GOT3 (cell line): ENCODE data around the gene LDLRAD4.

ENCODE experiments used
- DNase-seq: peaks from one replicate; lab custom pipeline; 2025; ENCODE audit warnings: mixed read lengths; lab: John Stamatoyannopoulos, UW

The LDLRAD4 gene

GRCh38 chr18:13202571-13202970 is 16.0 kb upstream of the LDLRAD4 start:
- DNase-seq, result no peak

GRCh38 chr18:13206301-13206700 is 12.3 kb upstream of the LDLRAD4 start:
- DNase-seq, result no peak

- no peak for DNase-seq
Measured at GRCh38 chr18:13207294-13207693, 11.3 kb upstream of the LDLRAD4 start.

GRCh38 chr18:13211534-13211933 is 7.0 kb upstream of the LDLRAD4 start:
- no peak for DNase-seq

- no peak for DNase-seq
Measured at GRCh38 chr18:13213036-13213795, 5.3 kb upstream of the LDLRAD4 start.

GRCh38 chr18:13214609-13215008 is 4.0 kb upstream of the LDLRAD4 start:
- DNase-seq, result no peak

GRCh38 chr18:13216092-13216582 is 2.4 kb upstream of the LDLRAD4 start:
- DNase-seq, result no peak

- no peak for DNase-seq
Measured at GRCh38 chr18:13216711-13217465, 1.7 kb upstream of the LDLRAD4 start.

GRCh38 chr18:13217466-13217961 is 1.0 kb upstream of the LDLRAD4 start:
- DNase-seq, result no peak

- DNase-seq, result no peak
Measured at GRCh38 chr18:13217971-13218367, 591 bp upstream of the LDLRAD4 start.

GRCh38 chr18:13218997-13219396 is 437 bp downstream of the LDLRAD4 start:
- no peak for DNase-seq

GRCh38 chr18:13219593-13220159 is 1.1 kb downstream of the LDLRAD4 start:
- DNase-seq, result no peak

GRCh38 chr18:13220361-13220991 is 1.9 kb downstream of the LDLRAD4 start:
- DNase-seq, result no peak

GRCh38 chr18:13221869-13222855 is 3.6 kb downstream of the LDLRAD4 start:
- DNase-seq, result no peak

GRCh38 chr18:13222856-13223281 is 4.3 kb downstream of the LDLRAD4 start:
- DNase-seq, result no peak

GRCh38 chr18:13223311-13224143 is 5.0 kb downstream of the LDLRAD4 start:
- DNase-seq, result no peak

- no peak for DNase-seq
Measured at GRCh38 chr18:13225261-13225660, 6.7 kb downstream of the LDLRAD4 start.

- DNase-seq, result no peak
Measured at GRCh38 chr18:13226533-13227144, 8.1 kb downstream of the LDLRAD4 start.

GRCh38 chr18:13227910-13228309 is 9.3 kb downstream of the LDLRAD4 start:
- no peak for DNase-seq
